Measurements from ENCODE around the gene SLC38A3. TPM values are rescaled to one million over a fixed set of nuclear protein-coding genes. Genes with fewer than 3 reads are reported as not detected.

The SLC38A3 gene
- total RNA-seq, 2 donors from 2014 or later: 2.4 to 7.9 TPM

- H3K27ac ChIP-seq: no peak overlapping the region
- no peak overlapping the region for H3K4me3 ChIP-seq
- H3K27me3 ChIP-seq: no peaks in the 10 kb centered on the region
- DNase-seq (ENCODE audit: low spot score): no peak
- no peaks in the 10 kb centered on the region for H3K9me3 ChIP-seq
- H3K36me3 ChIP-seq: no peaks in the 10 kb centered on the region
- TF ChIP-seq, protein P1, sequence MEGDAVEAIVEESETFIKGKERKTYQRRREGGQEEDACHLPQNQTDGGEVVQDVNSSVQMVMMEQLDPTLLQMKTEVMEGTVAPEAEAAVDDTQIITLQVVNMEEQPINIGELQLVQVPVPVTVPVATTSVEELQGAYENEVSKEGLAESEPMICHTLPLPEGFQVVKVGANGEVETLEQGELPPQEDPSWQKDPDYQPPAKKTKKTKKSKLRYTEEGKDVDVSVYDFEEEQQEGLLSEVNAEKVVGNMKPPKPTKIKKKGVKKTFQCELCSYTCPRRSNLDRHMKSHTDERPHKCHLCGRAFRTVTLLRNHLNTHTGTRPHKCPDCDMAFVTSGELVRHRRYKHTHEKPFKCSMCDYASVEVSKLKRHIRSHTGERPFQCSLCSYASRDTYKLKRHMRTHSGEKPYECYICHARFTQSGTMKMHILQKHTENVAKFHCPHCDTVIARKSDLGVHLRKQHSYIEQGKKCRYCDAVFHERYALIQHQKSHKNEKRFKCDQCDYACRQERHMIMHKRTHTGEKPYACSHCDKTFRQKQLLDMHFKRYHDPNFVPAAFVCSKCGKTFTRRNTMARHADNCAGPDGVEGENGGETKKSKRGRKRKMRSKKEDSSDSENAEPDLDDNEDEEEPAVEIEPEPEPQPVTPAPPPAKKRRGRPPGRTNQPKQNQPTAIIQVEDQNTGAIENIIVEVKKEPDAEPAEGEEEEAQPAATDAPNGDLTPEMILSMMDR (IDR thresholded peaks at IDR 0.05): no peak
- H3K4me1 ChIP-seq: no peaks in the 10 kb centered on the region
These were observed 12.6 kb downstream of the SLC38A3 start for GRCh38 chr3:50217681-50218080.

DNA sequence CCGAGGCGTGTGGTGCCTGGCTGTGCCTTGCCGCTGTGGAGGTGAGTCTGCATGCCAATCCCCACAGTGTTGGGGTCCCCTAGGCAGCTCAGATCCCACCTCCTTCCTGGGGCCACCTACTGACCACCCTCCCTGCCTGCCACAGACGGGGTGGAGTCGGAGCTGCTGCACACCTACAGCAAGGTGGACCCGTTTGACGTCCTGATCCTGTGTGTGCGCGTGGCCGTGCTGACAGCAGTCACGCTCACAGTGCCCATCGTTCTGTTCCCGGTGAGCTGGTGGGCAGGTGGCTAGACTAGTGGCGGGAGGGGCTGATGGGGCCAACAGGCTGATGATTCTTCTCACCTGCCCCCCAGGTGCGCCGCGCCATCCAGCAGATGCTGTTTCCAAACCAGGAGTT, 13.4 kb downstream of the SLC38A3 start:
- TF ChIP-seq, protein P1 (IDR thresholded peaks at IDR 0.05): no peak
- Histone ChIP-seq H3K36me3 (no peaks in the 10 kb centered on the region), H3K4me3 (no peak overlapping the region), H3K27me3 (no peaks in the 10 kb centered on the region), H3K9me3 (no peaks in the 10 kb centered on the region), H3K27ac (no peak overlapping the region), H3K4me1 (no peaks in the 10 kb centered on the region)
- no peak for DNase-seq (ENCODE audit: low spot score)

GRCh38 chr3:50219285-50219684, 14.2 kb downstream of the SLC38A3 start:
- TF ChIP-seq, protein P1 (IDR thresholded peaks at IDR 0.05): no peak
- Histone ChIP-seq H3K27ac (no peak overlapping the region), H3K9me3 (no peaks in the 10 kb centered on the region), H3K4me1 (no peaks in the 10 kb centered on the region), H3K36me3 (no peaks in the 10 kb centered on the region), H3K4me3 (no peak overlapping the region), H3K27me3 (no peaks in the 10 kb centered on the region)
- DNase-seq (ENCODE audit: low spot score): no peak

DNA sequence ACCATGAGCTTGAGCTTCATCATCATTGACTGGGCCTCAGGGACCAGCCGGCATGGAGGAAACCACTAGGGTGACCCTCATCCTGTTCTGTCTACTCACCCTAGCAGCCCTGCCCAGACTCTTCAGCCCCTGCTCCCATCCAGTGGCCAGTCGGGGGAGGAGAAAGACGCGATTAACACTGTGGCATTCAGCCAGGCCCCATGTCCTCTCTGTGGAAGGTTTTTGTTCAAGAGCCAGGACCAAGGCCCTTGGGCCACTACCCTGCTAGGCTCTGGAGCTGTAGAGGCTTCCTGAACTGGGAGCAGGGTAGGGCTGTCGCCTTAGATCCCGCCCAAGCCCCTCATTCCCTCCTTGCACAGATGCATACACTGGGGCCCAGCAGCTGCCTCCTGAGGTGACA, 15.0 kb downstream of the SLC38A3 start:
- H3K9me3 ChIP-seq: no peaks in the 10 kb centered on the region
- no peaks in the 10 kb centered on the region for H3K27me3 ChIP-seq
- no peak for DNase-seq (ENCODE audit: low spot score)
- H3K4me1 ChIP-seq: no peaks in the 10 kb centered on the region
- H3K27ac ChIP-seq: no peak overlapping the region
- no peaks in the 10 kb centered on the region for H3K36me3 ChIP-seq
- no peak overlapping the region for H3K4me3 ChIP-seq
- TF ChIP-seq, protein P1 (IDR thresholded peaks at IDR 0.05): no peak

DNA sequence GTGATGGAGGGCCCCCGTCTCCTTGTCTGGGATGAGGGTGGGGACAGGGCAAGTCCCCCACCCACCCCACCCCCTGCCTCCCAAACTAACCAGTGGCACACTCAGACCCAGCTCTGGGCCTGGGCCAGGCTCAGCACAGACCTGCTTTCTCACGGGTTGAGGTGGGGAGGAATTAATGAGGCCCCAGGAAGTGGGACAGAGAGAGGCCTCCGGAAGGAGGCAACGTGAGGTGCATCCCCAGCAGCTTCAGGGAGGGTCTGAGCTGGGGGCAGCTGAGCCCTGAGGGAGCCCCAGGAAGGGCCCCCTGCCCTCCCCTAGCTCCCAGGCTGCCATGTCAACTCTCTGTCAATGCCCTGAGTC, 16.0 kb downstream of the SLC38A3 start:
- H3K27me3 ChIP-seq: no peaks in the 10 kb centered on the region
- no peaks in the 10 kb centered on the region for H3K36me3 ChIP-seq
- TF ChIP-seq, protein P1 (IDR thresholded peaks at IDR 0.05): no peak
- no peaks in the 10 kb centered on the region for H3K9me3 ChIP-seq
- H3K27ac ChIP-seq: no peak overlapping the region
- DNase-seq (ENCODE audit: low spot score): no peak
- no peak overlapping the region for H3K4me3 ChIP-seq
- H3K4me1 ChIP-seq: peaks cover 0 to 5% of the 10 kb centered on the region in 2 donors

DNA sequence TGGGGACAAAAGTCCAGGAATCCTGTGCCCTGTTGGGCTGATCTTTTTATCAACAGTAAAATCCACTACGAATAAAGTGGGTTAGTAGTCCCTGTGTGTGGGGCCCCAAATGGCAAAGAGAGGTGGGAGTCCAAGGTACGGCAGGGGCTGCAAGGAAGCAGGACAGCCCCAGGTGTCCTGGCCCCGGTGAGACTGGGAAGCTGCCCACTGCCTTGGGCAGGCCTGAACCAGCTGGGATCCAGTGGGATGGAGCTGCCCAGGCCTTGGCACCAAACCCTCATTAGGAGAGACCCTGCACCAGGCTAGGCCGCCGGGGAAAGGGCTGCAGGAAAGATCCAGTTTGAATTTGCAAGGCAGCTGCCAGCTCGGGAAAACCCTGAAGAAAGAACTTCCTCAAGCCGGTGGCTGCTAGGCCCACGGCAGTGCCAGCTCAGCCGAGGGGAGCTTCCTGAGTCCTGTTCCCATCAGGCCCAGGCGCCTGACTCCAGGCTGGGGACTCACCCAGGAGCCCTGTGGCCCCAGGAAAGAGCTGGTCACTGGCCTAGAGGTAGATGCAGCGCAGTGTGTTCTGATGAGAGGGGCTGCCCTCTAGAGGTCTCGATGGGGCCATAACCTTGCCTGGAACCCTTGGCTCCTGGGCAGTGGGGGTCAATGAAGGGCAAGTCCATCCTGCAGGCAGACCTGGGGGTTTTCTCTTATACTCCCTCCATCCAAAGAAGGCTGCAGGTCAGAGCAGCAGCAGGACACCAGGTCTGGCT, 16.5 kb downstream of the SLC38A3 start:
- no peak overlapping the region for H3K4me3 ChIP-seq
- DNase-seq (ENCODE audit: low spot score): no peak
- no peaks in the 10 kb centered on the region for H3K9me3 ChIP-seq
- no peaks in the 10 kb centered on the region for H3K36me3 ChIP-seq
- TF ChIP-seq, protein P1 (IDR thresholded peaks at IDR 0.05): no peak
- H3K27ac ChIP-seq: no peak overlapping the region
- H3K27me3 ChIP-seq: no peaks in the 10 kb centered on the region
- H3K4me1 ChIP-seq: peaks cover 0 to 10% of the 10 kb centered on the region in 2 donors
